NCI-H345 treated with DMSO at 0.1 percent for 48 hours (cell line): ENCODE results near the gene PPP1R12B.
"Not testable (repeated sequence)": the region's sequence is repeated elsewhere in the genome, so short reads cannot be mapped to it uniquely, and the experiment has no call there.

Experiments used
- DNase-seq: peaks from one replicate; lab custom pipeline; 2025; ENCODE audit not compliant: unreplicated experiment; lab: John Stamatoyannopoulos, UW

PPP1R12B gene

DNA sequence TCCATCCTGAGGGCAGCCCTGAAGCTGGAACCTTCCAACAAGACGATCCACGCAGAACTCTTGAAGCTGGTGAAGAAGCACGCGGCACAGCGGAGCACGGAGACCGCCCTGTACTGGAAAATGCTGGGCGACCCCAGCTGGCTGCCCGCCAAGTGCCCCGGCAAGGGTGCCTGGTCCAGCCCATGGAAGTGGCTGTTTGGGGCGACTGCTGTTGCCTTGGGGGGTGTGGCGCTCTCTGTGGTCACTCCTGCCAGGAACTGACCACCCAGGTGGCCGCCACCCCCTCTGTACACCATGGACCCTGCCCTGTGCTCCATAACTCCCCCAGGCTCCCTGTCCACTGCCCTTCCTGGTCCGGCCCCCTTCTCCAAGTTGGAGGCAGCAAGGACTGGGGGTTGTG, 90.8 kb downstream of the PPP1R12B start:
- DNase-seq = no peak

DNA sequence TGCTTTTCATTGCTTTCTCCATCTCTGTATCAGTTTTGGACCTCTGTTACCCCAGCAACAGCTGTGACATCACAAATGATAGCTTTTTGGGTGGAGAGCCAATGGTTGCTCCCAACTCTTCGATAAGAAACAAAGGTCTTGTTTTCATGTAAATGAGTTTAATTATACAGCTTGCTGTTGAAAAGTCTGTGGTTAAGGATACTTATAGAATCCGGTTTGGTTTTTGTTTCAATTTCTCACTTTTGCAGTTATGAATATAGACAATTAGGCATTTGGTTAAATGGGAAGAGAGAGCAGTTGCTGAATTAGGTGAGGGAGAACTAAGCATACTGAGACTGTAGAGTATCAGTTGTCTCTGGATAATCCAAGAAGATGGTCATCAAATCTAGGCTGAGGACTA, 99.6 kb downstream of the PPP1R12B start:
- DNase-seq = not testable (repeated sequence)

DNA sequence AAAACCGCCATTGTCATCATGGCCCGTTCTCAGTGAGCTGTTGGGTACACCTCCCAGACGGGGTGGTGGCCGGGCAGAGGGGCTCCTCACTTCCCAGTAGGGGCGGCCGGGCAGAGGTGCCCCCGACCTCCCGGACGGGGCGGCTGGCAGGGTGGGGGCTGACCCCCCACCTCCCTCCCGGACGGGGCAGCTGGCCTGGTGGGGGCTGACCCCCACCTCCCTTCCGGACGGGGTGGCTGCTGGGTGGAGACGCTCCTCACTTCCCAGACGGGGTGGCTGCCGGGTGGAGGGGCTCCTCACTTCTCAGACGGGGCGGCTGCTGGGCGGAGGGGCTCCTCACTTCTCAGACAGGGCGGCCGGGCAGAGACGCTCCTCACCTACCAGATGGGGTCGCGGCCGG, 103.1 kb downstream of the PPP1R12B start:
- DNase-seq = not testable (repeated sequence)

DNA sequence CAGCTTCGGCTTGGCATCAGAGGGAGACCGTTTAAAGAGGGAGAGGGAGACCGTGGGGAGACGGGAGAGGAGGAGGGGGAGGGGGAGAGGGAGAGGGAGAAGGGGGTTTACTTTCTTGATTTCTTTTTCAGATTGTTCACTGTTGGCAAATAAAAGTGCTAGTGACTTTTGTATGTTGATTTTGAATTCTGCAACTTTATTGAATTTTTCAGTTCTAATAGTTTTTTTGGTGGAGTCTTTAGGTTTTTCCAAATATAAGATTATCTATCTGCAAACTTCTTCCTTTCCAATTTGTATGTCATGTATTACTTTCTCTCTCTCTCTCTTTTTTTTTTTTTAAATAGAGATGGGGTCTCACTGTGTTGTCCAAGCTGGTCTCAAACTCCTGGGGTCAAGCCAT, 104.0 kb downstream of the PPP1R12B start:
- DNase-seq = no peak

DNA sequence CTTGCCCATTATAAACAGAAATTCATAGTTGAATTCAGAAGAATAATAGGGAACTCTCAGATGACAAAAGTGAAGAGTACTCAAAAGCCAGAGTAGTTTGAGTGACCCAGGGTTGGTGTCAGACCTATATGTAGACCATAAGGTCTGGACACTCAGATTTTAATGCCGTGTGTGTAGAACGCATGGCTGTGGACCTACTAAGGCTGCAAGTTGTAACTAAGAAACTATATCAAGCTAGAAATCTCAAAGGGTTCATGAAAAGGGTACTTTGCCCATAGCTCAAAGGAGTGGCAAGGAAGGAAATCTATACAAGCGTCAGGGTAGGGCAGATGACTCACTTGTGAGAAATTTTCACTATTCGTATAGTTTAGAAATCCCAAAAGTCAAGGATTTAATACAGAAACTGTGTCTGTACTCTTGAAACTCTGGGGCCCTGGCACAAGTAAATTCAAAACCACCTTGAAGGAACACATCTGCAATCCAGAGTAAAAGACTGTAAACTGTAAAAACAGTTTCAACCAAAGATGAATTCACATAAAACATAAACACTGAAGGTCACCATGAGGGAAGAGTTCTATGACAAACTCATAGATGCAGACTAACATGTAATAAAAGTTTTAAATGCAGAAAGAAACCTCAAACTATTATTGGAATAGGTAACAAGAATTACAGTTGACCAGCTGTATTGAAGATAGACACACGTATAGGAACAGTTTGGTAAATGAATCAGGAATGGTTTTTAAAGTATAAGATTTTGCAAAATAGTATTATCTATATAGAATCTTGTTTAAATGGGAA, 108.1 kb downstream of the PPP1R12B start:
- DNase-seq = not testable (repeated sequence)

DNA sequence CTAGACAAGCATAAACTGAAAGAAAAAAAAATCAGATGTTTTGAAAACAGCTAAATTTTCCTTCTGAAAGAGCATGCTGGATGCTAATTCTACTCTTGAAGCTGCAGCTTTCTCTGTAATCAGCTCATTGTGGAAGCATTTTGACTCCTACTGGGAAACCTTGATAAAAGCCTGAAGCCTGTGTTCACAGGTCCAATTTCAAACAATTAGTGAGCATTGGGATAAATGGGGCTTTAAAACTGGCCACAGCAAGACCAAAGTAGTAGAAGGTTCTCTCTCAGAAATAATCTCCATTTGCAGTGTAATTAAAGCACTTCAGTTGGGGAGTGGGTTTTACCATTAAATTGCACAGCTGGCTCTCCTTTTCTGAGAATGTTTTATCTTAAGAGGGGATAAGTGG, 110.2 kb downstream of the PPP1R12B start:
- DNase-seq = not testable (repeated sequence)

DNA sequence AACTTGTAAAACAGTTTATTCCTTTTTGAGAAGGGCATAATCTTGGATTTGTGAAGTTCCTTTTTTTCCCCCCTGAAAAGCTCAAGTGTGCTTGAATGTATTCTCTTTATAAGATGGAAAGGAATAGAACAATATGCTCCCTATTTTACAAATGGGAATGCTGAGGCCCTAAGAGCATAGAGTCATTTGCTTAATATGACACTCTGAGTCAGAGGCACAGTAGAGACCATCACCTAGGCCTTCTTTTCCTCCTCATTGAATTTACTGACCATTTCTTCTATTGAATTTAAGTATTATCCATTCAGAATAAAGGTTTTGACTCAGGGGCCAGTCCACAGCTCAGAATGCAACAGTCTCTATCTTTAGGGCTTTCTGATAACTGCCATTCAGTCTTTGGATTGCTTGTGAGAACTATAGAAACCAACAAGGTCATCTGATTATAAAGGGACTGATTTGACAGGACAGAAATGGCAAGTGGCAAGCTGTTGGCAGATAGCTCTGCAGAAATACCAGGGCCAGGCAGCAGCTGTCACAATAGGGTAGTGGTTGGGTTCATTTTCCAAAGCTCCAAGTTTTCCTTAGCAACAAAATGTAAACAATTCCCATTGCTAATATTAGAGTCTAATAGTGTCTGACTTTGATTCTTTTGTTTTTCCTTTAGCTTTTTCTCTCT, 111.1 kb downstream of the PPP1R12B start:
- not testable (repeated sequence) for DNase-seq

DNA sequence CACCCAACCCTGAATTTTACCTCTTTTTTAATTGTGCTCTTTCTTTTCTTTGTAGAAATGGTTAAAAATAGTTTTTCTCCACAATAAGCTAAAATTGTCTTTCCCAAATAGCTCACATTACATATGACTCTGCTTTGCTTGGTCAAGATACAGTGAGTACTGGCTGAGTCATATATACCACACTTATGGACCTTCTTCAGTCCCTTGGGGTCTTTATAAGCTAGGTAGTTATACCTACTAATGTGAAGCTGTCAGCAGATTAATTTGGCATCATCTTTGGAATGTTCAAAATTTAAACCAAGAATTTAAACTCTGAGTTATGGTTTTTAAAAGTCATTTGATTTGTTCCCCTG, 111.6 kb downstream of the PPP1R12B start:
- DNase-seq = not testable (repeated sequence)

DNA sequence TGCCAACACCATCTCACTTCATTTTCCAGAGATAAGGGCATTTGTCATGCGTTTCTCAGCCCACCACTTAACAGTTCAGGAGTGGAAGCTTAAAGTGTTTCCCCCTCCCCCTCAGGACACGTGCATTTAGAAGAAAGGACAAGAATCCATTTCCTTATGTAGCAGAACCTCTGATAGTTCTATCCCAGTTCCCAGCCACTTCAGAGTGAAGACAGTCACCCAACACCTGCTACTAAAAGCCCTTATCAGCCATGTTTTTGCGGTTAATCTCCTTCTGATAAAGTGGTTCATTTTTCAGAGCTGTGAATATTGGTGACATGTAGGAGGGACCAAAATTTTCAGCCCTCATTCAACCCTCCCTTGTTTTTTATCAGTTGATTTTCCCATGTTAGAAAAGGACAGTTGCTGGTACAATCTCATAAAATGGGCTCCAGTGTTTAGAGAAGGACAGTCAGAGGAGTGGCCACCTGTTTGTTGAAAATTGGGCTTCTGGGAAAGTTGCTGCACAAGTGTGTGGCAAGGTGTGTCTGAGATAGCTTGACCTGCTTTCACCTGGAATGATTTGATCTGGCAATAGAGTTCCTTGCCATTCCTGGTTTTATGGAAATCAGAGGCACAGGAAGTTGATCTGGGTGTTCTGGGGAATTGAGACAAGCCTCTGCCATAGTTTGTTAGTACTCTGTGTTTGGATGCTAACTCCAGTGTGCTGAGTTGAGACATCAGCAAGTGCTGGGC, 114.0 kb downstream of the PPP1R12B start:
- DNase-seq = no peak

DNA sequence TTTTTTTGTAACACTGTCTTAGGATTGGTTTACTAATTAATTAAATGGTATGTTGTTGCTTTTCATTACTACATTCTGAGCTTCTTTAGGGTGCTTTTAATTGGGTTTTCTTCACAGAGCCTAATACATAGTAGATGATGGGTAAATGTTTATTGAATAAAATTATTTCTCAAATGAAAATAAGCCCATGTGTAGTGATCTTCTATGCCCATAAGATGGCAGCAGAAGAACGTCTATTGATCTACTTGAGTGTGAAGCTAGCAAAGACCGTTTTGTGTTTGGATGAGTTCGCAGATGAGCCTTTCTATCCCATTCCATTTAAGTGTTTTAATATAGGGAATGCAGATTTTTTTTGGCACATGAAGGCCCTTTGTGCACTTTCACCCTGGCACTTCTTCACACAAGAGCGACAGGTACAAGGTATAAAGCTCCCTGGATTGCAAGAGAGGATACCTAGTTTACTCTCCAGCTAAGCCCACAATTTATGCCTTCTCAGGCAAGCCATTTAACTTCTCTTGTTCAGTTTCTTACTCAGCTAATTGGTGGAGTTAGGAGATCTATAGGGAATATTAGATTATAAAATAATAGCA, 115.7 kb downstream of the PPP1R12B start:
- DNase-seq = not testable (repeated sequence)

DNA sequence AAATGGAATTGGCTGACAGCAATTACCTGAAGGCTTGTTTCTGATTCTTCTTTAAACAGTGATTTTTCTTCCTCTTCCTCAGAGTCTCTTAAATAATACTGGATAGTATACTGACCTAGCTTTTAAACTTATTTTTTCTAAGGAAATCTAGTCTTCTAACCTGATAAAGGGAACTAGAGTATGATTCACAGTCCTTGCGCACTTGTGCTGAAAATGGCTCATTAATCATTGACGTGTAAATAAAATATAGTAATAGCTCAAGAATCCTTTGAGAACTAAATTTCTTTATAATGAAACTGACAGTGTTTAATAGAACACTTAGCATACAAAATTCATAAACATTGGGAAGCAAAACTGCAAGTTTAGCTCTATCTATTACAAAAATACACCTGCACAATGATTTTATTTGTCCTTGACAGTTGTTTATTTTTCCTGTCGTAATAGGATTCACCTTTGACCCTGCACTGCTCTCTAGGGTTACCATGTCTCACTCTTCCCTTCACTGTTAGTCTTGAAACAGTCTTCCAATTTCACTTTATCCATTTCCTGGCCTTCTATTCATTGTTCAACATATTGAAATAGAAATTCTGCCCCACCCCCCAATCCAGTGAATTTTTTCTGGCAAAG, 117.3 kb downstream of the PPP1R12B start:
- not testable (repeated sequence) for DNase-seq

DNA sequence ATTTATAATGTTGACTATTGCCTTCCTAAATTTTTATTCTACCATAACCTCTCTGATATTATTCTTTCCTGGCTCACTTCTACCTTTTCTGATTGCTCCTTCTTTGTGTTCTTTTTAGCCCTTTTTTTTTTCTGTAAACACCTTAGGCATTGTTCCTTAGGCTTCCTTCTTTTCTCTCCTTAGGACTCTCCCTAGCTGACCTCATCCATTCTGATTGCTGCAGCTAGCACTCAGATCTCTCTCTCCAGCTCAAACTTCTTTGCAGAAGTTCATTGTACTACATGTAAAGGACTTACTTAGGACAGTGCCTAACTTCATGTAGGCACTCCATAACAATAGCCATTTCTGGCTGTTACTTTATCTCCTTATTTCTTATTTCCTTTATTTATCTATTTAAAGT, 117.8 kb downstream of the PPP1R12B start:
- DNase-seq = not testable (repeated sequence)

DNA sequence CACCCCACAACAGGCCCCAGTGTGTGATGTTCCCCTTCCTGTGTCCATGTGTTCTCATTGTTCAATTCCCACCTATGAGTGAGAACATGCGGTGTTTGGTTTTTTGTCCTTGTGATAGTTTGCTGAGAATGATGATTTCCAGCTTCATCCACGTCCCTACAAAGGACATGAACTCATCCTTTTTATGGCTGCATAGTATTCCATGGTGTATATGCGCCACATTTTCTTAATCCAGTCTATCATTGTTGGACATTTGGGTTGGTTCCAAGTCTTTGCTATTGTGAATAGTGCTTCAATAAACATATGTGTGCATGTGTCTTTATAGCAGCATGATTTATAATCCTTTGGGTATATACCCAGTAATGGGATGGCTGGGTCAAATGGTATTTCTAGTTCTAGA, 118.9 kb downstream of the PPP1R12B start:
- DNase-seq = not testable (repeated sequence)

DNA sequence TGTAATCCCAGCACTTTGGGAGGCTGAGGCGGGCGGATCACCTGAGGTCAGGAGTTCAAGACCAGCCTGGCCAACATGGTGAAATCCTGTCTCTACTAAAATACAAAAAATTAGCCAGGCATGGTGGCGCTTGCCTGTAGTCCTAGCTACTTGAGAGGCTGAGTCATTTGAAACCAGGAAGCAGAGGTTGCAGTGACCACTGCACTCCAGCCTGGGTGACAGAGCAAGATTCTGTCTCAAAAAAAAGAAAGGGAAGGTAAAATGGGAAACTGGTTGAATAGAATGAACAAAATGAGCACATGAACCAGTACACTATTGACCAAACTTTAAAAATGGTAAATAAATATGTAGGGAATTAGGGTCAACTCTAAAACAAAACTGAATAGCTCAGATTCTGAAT, 120.2 kb downstream of the PPP1R12B start:
- DNase-seq = not testable (repeated sequence)

DNA sequence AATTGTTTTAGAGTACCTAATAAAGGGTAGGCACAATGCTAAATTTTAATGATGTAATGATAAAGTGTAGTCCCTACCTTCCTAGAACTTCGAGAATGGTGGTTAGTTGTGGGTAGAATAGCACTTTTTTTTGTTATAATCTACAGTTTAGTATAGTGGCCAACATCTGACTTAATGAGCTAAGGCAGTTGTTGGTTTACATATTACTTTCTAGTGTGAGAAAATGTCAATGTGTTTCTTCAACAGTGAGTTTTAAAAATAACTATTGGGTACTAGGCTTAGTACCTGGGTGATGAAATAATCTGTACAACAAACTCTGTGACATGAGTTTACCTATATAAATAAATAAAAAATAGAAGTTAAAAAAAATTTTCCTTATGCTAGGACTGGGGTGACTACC, 120.6 kb downstream of the PPP1R12B start:
- DNase-seq = not testable (repeated sequence)

DNA sequence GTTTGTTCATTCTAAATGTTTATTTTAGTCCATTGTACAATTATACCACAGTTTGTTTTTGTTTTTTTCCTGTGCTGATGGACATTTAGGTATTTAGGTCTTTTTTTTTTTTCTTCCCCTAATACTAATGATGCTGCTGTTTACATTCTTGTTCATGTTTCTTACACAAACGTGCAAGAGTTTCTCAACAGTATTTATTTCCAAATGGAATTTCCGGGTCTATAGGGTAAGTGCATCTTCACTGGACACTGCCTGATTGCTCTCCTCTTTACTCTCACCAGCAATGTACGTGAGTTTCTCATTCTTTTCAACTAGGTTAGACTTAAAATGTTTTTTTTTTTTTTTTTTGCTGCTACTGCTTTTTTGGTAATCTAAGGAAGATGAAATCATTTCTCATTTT, 122.7 kb downstream of the PPP1R12B start:
- no peak for DNase-seq

DNA sequence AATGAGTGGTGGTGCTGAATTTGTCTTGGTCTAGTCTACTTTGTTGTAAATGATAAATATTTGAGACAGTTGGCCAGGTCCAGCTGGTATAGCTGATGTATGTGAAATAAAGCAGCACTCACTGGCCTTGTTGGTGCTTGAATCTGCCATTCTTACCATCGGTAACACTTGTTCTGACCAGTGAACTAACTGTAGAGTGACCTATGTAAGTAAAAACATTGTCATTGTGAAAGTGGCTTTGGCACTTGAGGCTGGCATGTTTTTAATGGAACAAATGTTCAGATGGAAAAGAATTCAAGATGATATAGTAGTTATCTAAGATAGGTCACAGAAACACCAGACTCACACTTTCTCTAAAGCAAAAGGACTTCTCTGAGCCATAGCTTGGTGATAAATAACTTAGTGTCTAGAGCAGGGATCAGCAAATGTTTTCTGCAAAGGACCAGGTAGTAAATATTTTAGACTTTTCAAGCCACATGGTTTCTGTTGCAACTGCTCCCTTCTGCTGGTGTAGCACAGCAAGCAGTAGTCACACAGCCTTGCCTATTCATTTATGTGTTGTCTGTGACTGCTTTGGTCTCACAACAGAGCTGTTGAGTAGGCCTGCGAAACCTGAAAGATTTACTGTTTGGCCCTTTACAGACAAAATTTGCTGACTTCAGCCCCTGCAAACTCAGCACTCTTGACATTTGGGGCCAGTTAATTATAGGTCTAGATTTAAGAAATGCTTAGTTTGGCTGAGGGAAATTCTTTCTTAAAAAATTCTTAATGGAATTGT, 124.0 kb downstream of the PPP1R12B start:
- DNase-seq = not testable (repeated sequence)

DNA sequence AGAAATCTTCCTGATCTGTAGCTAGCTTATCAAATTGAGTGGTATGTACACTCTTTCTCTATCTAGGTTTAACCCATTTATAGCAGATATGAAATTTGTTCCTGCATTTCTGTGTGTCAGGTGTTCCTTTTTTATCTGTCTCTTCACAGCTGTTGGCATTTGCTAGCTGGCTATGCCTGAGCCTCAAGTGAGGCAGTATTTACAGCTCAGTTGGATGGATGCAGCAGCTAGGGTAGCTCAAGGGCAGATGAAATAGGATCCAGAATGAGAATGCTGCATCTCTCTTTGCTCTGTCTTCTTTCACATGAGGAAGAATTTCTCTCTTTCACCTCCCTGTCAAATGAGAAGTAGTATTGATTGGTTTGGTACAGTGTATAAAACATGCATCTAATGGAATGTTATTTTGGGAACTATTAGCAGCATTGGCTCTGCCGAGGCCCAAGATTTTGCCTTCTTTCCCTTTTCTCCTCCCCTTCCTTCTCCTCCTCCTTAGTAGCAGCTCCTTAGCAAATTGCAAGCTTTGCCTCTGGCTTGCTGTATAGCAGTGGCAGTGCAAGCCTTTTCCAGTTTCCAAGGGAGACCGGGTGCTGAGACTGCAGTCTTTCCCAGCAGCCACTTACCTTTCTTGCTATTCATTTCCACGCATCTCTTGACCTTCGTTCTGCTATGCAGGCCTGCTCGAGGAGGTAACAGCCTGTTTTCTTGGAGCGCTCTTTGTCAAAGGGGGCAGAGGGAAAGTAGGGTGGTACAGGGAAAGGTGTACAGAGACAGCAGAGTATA, 125.0 kb downstream of the PPP1R12B start:
- DNase-seq = not testable (repeated sequence)

DNA sequence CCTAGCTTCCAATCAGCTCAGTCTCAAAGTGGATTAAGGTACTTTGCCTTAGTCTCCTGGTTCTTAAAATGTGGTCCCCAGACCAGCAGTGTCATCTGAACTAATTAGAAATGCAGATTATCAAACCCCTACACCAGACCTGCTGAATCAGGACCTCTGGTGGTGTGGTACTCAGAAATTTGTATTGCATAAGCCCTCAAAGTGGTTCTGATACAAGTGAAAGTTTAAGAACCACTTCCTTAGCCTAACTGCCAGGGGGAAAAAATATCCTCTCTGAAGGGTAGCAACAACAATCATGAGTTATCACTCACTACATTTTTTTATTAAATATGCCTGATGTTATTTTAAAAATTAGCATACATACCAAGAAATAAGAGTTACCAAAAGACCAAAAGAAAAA, 131.2 kb downstream of the PPP1R12B start:
- not testable (repeated sequence) for DNase-seq
